Measurements from ENCODE around the gene CSNK2A1.
A peak's percentile ranks its signal among the peaks of the same experiment; 100 is the strongest.
"Not testable (repeated sequence)": the region's sequence is repeated elsewhere in the genome, so short reads cannot be mapped to it uniquely, and the experiment has no call there.

Gene CSNK2A1

GRCh38 chr20:483815-484644 lies 59.6 kb downstream of the CSNK2A1 start:
- no peak for DNase-seq (ENCODE audit: low spot score)

- no peak for DNase-seq (ENCODE audit: low spot score)
Observed at GRCh38 chr20:481167-481566, 62.4 kb downstream of the CSNK2A1 start.

- DNase-seq (ENCODE audit: low spot score) = no peak
Observed at GRCh38 chr20:480044-480443, 63.5 kb downstream of the CSNK2A1 start.

GRCh38 chr20:479487-479886 lies 64.1 kb downstream of the CSNK2A1 start:
- DNase-seq (ENCODE audit: low spot score) = no peak

GRCh38 chr20:478949-479429 lies 64.6 kb downstream of the CSNK2A1 start:
- peak; percentile 83 for DNase-seq (ENCODE audit: low spot score)

- no peak for DNase-seq (ENCODE audit: low spot score)
Observed at GRCh38 chr20:478010-478948, 65.3 kb downstream of the CSNK2A1 start.

GRCh38 chr20:476561-477249 lies 66.9 kb downstream of the CSNK2A1 start:
- not testable (repeated sequence) for DNase-seq (ENCODE audit: low spot score)

GRCh38 chr20:475463-476357 lies 67.9 kb downstream of the CSNK2A1 start:
- DNase-seq (ENCODE audit: low spot score) = no peak

- no peak for DNase-seq (ENCODE audit: low spot score)
Observed at GRCh38 chr20:474581-474980, 69.0 kb downstream of the CSNK2A1 start.

GRCh38 chr20:472889-473292 lies 70.7 kb downstream of the CSNK2A1 start:
- no peak for DNase-seq (ENCODE audit: low spot score)

- no peak for DNase-seq (ENCODE audit: low spot score)
Observed at GRCh38 chr20:472137-472846, 71.3 kb downstream of the CSNK2A1 start.

GRCh38 chr20:469746-470490 lies 73.7 kb downstream of the CSNK2A1 start:
- no peak for DNase-seq (ENCODE audit: low spot score)

GRCh38 chr20:467755-468154 lies 75.8 kb downstream of the CSNK2A1 start:
- no peak for DNase-seq (ENCODE audit: low spot score)

GRCh38 chr20:462199-462991 lies 81.2 kb downstream of the CSNK2A1 start, which contains the start of gene TBC1D20:
TSS of gene TBC1D20 (minus strand) at chr20:462533. CDS start at chr20:462405, 128 bp downstream.
- DNase-seq (ENCODE audit: low spot score) = peak; percentile 93

- DNase-seq (ENCODE audit: low spot score) = peak; percentile 66
Observed at GRCh38 chr20:461254-462198, 82.1 kb downstream of the CSNK2A1 start.

GRCh38 chr20:460707-461106 lies 82.9 kb downstream of the CSNK2A1 start:
- peak; percentile 62 for DNase-seq (ENCODE audit: low spot score)

- no peak for DNase-seq (ENCODE audit: low spot score)
Observed at GRCh38 chr20:460180-460579, 83.4 kb downstream of the CSNK2A1 start.

- DNase-seq (ENCODE audit: low spot score) = no peak
Observed at GRCh38 chr20:458776-459175, 84.8 kb downstream of the CSNK2A1 start.
